ENCODE data around the gene PARD3B. TPM values are rescaled to one million over a fixed set of nuclear protein-coding genes. Genes with fewer than 3 reads are reported as not detected.

Gene PARD3B
- total and polyA plus RNA-seq, 2 of the 8 experiments (the other 6 are each of a cell fraction or from before 2014, with no cell fraction given) = 1.2 to 5.7 TPM

GRCh38 chr2:204840504-204840903 lies 295.2 kb downstream of the PARD3B start:
- Histone ChIP-seq H3K4me3 (ENCODE audit: extremely low read depth in 1 of 4, insufficient read depth in 2 of 4, low read depth in 3 of 4, low read length in 4 of 4) (no peak overlapping the region), H4K8ac (ENCODE audit: extremely low read depth, insufficient read depth, low read length) (no peak overlapping the region), H3K27me3 (replicated peaks in 1 of 4; ENCODE audit: control insufficient read depth in 3 of 4, extremely low read depth in 1 of 4, insufficient read depth in 3 of 4, low read length in 3 of 4) (no peaks in the 10 kb centered on the region), H3K79me1 (ENCODE audit: low read depth, low read length) (no peaks in the 10 kb centered on the region), H3K36me3 (ENCODE audit: control insufficient read depth in 2 of 4, insufficient read depth in 4 of 4, low read length in 3 of 4) (no peaks in the 10 kb centered on the region), H2BK5ac (ENCODE audit: low read depth, low read length) (no peak overlapping the region), H2BK20ac (ENCODE audit: low read length) (no peak overlapping the region), H2AFZ (ENCODE audit: low read length) (no peak overlapping the region), H3K79me2 (ENCODE audit: control insufficient read depth in 1 of 2, insufficient read depth in 2 of 2, low read length in 2 of 2) (no peaks in the 10 kb centered on the region), H3K23ac (ENCODE audit: insufficient read length) (no peak overlapping the region), H3K56ac (replicated peaks; ENCODE audit: insufficient read length, low read depth, low read length) (no peak overlapping the region), H3K27ac (ENCODE audit: low read depth, low read length) (no peak overlapping the region), H4K5ac (ENCODE audit: insufficient read length, low read depth, low read length) (no peak overlapping the region), H3K23me2 (ENCODE audit: low read depth, low read length) (no peaks in the 10 kb centered on the region), H3K14ac (ENCODE audit: insufficient read length) (no peak overlapping the region), H3K18ac (ENCODE audit: extremely low read depth, low read length) (no peak overlapping the region), H2BK15ac (ENCODE audit: low read length) (no peak overlapping the region), H3K9me3 (ENCODE audit: insufficient read depth in 2 of 2, low read depth in 1 of 2, low read length in 1 of 2) (no peaks in the 10 kb centered on the region), H2AK5ac (ENCODE audit: low read depth, low read length) (no peak overlapping the region), H4K20me1 (replicated peaks in 1 of 2; ENCODE audit: control insufficient read depth in 1 of 2, insufficient read depth in 2 of 2, low read length in 2 of 2) (no peaks in the 10 kb centered on the region), H4K91ac (replicated peaks; ENCODE audit: insufficient read length, low read length) (no peak overlapping the region), H3K4ac (replicated peaks; ENCODE audit: insufficient read length, low read depth, low read length) (no peak overlapping the region), H3K4me1 (replicated peaks in 1 of 4; ENCODE audit: control insufficient read depth in 3 of 4, insufficient read depth in 4 of 4, low read length in 3 of 4) (no peaks in the 10 kb centered on the region), H3K9ac (replicated peaks in 1 of 4; ENCODE audit: extremely low read depth in 1 of 4, low read depth in 3 of 4, low read length in 3 of 4) (no peak overlapping the region), H3K4me2 (ENCODE audit: insufficient read depth in 1 of 2, low read depth in 2 of 2, low read length in 2 of 2) (no peak overlapping the region), H2BK120ac (replicated peaks; ENCODE audit: low read depth, low read length) (no peak overlapping the region), H2BK12ac (ENCODE audit: low read depth, low read length) (no peak overlapping the region)
- ChIA-PET CTCF (ENCODE audit: partially characterized antibody) (interaction anchor here (0.6 kb wide), 1 partner anchor 17 kb away, joined by 5 read pairs; no protein-coding TSS in a partner anchor), POLR2A (ENCODE audit: partially characterized antibody) (no interaction called here)
- DNase-seq (ENCODE audit: low read depth in 1 of 2, low spot score in 2 of 2) (no peak), FAIRE-seq (no peak)
- no peak for TF ChIP-seq GABPA (IDR thresholded peaks at IDR 0.05; ENCODE audit: borderline replicate concordance, insufficient read depth, low read length)
- TF ChIP-seq TBP (IDR thresholded peaks at IDR 0.05; ENCODE audit: low read depth, low read length) = no peak
- TF ChIP-seq EZH2 (IDR thresholded peaks at IDR 0.05; ENCODE audit: low read depth, low read length, severe bottlenecking) = no peak
- TF ChIP-seq PHF8 (conservative IDR thresholded peaks at IDR 0.05; ENCODE audit: low read depth, low read length) = no peak
- TF ChIP-seq, protein P1, sequence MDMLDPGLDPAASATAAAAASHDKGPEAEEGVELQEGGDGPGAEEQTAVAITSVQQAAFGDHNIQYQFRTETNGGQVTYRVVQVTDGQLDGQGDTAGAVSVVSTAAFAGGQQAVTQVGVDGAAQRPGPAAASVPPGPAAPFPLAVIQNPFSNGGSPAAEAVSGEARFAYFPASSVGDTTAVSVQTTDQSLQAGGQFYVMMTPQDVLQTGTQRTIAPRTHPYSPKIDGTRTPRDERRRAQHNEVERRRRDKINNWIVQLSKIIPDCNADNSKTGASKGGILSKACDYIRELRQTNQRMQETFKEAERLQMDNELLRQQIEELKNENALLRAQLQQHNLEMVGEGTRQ (IDR thresholded peaks at IDR 0.05; ENCODE audit: low read length) = no peak
- TF ChIP-seq BACH1 (IDR thresholded peaks at IDR 0.05; ENCODE audit: low read length) = no peak
- TF ChIP-seq CTCF (IDR thresholded peaks at IDR 0.05; ENCODE audit: control extremely low read depth in 1 of 3, insufficient read depth in 1 of 3, low read depth in 1 of 3, low read length in 3 of 3) = no peak
- no peak for TF ChIP-seq NANOG (IDR thresholded peaks at IDR 0.05; ENCODE audit: insufficient read depth, low read depth, low read length, poor library complexity, severe bottlenecking)
- no peak for TF ChIP-seq CTBP2 (IDR thresholded peaks at IDR 0.05; ENCODE audit: borderline replicate concordance, insufficient read depth, insufficient read length, low read length)
- 93% methylated on average over 5 of the region's 5 CpGs; no CpG with 5 or more reads in 1 of the 2 experiments for WGBS, 2 experiments (ENCODE audit: extremely low coverage in 1 of 2, insufficient coverage in 1 of 2, insufficient read length in 1 of 2, insufficient replicate concordance in 2 of 2, low coverage in 1 of 2, low lambda C conversion rate in 2 of 2, missing lambda C conversion rate in 1 of 2)

Data from H1 (cell line).